Ascending aorta (tissue), 2 donors: ENCODE results near the gene HAUS1. TPM values are rescaled to one million over a fixed set of nuclear protein-coding genes. Genes with fewer than 3 reads are reported as not detected.

Experiments
- DNase-seq, 2 donors: peaks; one replicate each; pipeline ENCODE4 v3.0.0-alpha.2; 2019; ENCODE audit warnings: low spot score in 2 of 2
- H3K27ac ChIP-seq, 2 donors: fragments of 200-600 bp; sonication (generic); one replicate each; pipeline ENCODE4 v1.5.1; 2016 to 2017; ENCODE audit warnings: mild to moderate bottlenecking in 1 of 2
- H3K27me3 ChIP-seq: fragments of 200-600 bp; sonication (generic); one replicate; pipeline ENCODE4 v1.5.1; 2017
- H3K36me3 ChIP-seq, 2 donors: fragments of 200-600 bp; sonication (generic); one replicate each; pipeline ENCODE4 v1.5.1; 2016
- H3K4me1 ChIP-seq, 2 donors: fragments of 200-600 bp; sonication (generic); one replicate each; pipeline ENCODE4 v1.5.1; 2016 to 2017; ENCODE audit warnings: mild to moderate bottlenecking in 1 of 2
- H3K4me3 ChIP-seq, 2 donors: fragments of 200-600 bp; sonication (generic); one replicate each; pipeline ENCODE4 v1.5.1; 2016 to 2017; ENCODE audit warnings: mild to moderate bottlenecking in 1 of 2
- H3K9me3 ChIP-seq, 2 donors: fragments of 200-600 bp; sonication (generic); one replicate each; pipeline ENCODE4 v1.5.1; 2016
- intact Hi-C: fragments of 100-400 bp; cut with DNase I; formaldehyde crosslinking; loops from one replicate; pipeline ENCODE4 v1.15.1; 2023
- total RNA-seq: library from RNA; depleted of rRNA; stranded (reverse); fragments of >200 nt; gene quantifications from one replicate; pipeline ENCODE4 v1.1.0, GENCODE V29; 2016
- TF ChIP-seq, protein P1 (sequence below), 3 experiments: fragments of 200-600 bp in 2 of 3; fragments of 450-650 bp in 1 of 3; sonication (generic) in 2 of 3; IDR thresholded peaks; one replicate each; pipeline ENCODE4 v1.5.1; 2016 to 2019; ENCODE audit warnings: antibody characterized with exemption in 3 of 3, mild to moderate bottlenecking in 1 of 3, moderate library complexity in 1 of 3

Gene HAUS1
- total RNA-seq, 1 donor from 2014 or later: 5.0 TPM

- intact Hi-C loops: loop anchor here (1.0 to 10.0 kb wide), 7 partner anchors 76 to 485 kb away; partner anchors contain the start of gene ATP5F1A
- TF ChIP-seq, protein P1, sequence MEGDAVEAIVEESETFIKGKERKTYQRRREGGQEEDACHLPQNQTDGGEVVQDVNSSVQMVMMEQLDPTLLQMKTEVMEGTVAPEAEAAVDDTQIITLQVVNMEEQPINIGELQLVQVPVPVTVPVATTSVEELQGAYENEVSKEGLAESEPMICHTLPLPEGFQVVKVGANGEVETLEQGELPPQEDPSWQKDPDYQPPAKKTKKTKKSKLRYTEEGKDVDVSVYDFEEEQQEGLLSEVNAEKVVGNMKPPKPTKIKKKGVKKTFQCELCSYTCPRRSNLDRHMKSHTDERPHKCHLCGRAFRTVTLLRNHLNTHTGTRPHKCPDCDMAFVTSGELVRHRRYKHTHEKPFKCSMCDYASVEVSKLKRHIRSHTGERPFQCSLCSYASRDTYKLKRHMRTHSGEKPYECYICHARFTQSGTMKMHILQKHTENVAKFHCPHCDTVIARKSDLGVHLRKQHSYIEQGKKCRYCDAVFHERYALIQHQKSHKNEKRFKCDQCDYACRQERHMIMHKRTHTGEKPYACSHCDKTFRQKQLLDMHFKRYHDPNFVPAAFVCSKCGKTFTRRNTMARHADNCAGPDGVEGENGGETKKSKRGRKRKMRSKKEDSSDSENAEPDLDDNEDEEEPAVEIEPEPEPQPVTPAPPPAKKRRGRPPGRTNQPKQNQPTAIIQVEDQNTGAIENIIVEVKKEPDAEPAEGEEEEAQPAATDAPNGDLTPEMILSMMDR (IDR thresholded peaks at IDR 0.05): peak; percentile 57 to 74 (median 65)
These were observed 69.5 kb downstream of the HAUS1 start for GRCh38 chr18:46173393-46174341.

GRCh38 chr18:46174342-46175041, 70.3 kb downstream of the HAUS1 start:
- TF ChIP-seq, protein P1 (IDR thresholded peaks at IDR 0.05): no peak
- Histone ChIP-seq H3K4me1 (peaks cover 3 to 14% of the 10 kb centered on the region in 2 donors), H3K9me3 (no peaks in the 10 kb centered on the region), H3K4me3 (peak overlapping the region; percentile 98), H3K27ac (peak overlapping the region; percentile 90 to 91), H3K36me3 (no peaks in the 10 kb centered on the region), H3K27me3 (no peaks in the 10 kb centered on the region)
- intact Hi-C loops: loop anchor here (5.0 to 10.0 kb wide), 6 partner anchors 77 to 310 kb away; partner anchors contain the start of gene ATP5F1A
- no peak for DNase-seq

More at GRCh38 chr18:46173393-46174341, 69.5 kb downstream of the HAUS1 start:
- no peaks in the 10 kb centered on the region for H3K36me3 ChIP-seq
- no peaks in the 10 kb centered on the region for H3K27me3 ChIP-seq
- peak overlapping the region; percentile 90 to 91 for H3K27ac ChIP-seq
- peak overlapping the region; percentile 98 for H3K4me3 ChIP-seq
- H3K9me3 ChIP-seq: no peaks in the 10 kb centered on the region
- DNase-seq: peak; percentile 67 to 95
- H3K4me1 ChIP-seq: peaks cover 3 to 14% of the 10 kb centered on the region in 2 donors

GRCh38 chr18:46176001-46176400, 71.8 kb downstream of the HAUS1 start:
- Histone ChIP-seq H3K4me1 (peaks cover 3 to 14% of the 10 kb centered on the region in 2 donors), H3K27me3 (no peaks in the 10 kb centered on the region), H3K36me3 (no peaks in the 10 kb centered on the region), H3K9me3 (no peaks in the 10 kb centered on the region), H3K4me3 (peak overlapping the region in 1 of 2 donors; percentile 98), H3K27ac (no peak overlapping the region)
- intact Hi-C loops: loop anchor here (10.0 kb wide), 3 partner anchors 109 to 309 kb away; no protein-coding TSS in a partner anchor
- TF ChIP-seq, protein P1 (IDR thresholded peaks at IDR 0.05): no peak
- DNase-seq: no peak

Other genes with a start within 250 kb of the HAUS1 start
- gene EPG5, start 137.1 kb upstream of the HAUS1 start, total RNA-seq: 9.8 TPM
- 1.6 TPM for gene PSTPIP2, start 32.1 kb upstream of the HAUS1 start, total RNA-seq
- gene ATP5F1A, start 6.1 kb upstream of the HAUS1 start, total RNA-seq: 273 TPM